Measurements from ENCODE around the gene CLCN7. TPM values are rescaled to one million over a fixed set of nuclear protein-coding genes. Genes with fewer than 3 reads are reported as not detected.

The CLCN7 gene
- total and polyA plus RNA-seq, 2 experiments from 2014 or later, result 17.4 to 53.8 TPM

- Histone ChIP-seq H3K36me3 (ENCODE audit: insufficient read depth) (no peaks in the 10 kb centered on the region), H3K4me2 (no peak overlapping the region), H3K9me2 (ENCODE audit: insufficient read depth) (no peaks in the 10 kb centered on the region), H2AFZ (no peak overlapping the region), H4K20me1 (replicated peaks; ENCODE audit: insufficient read depth) (no peaks in the 10 kb centered on the region), H3K4me3 (no peak overlapping the region), H3F3A (replicated peaks; ENCODE audit: low read depth) (no peaks in the 10 kb centered on the region), H3K27ac (ENCODE audit: low read depth) (no peak overlapping the region), H3K79me2 (replicated peaks; ENCODE audit: insufficient read depth) (no peaks in the 10 kb centered on the region), H3K4me1 (ENCODE audit: insufficient read depth) (no peaks in the 10 kb centered on the region), H3K27me3 (ENCODE audit: insufficient read depth) (no peaks in the 10 kb centered on the region)
- Mint-ChIP-seq H3K27ac (no peak overlapping the region), H3K9me3 (no peaks in the 10 kb centered on the region), H3K4me3 (no peak overlapping the region), H3K27me3 (ENCODE audit: insufficient read depth, low read depth, poor library complexity) (peaks cover 2% of the 10 kb centered on the region), H3K36me3 (ENCODE audit: low read depth) (peaks cover 12% of the 10 kb centered on the region; the same call in 2 of the 3 replicates), H3K4me1 (no peaks in the 10 kb centered on the region; the same call in 2 of the 3 replicates)
- DNase-seq (ENCODE audit: low spot score), result no peak
- ATAC-seq, result no peak
- TF ChIP-seq, protein P1, sequence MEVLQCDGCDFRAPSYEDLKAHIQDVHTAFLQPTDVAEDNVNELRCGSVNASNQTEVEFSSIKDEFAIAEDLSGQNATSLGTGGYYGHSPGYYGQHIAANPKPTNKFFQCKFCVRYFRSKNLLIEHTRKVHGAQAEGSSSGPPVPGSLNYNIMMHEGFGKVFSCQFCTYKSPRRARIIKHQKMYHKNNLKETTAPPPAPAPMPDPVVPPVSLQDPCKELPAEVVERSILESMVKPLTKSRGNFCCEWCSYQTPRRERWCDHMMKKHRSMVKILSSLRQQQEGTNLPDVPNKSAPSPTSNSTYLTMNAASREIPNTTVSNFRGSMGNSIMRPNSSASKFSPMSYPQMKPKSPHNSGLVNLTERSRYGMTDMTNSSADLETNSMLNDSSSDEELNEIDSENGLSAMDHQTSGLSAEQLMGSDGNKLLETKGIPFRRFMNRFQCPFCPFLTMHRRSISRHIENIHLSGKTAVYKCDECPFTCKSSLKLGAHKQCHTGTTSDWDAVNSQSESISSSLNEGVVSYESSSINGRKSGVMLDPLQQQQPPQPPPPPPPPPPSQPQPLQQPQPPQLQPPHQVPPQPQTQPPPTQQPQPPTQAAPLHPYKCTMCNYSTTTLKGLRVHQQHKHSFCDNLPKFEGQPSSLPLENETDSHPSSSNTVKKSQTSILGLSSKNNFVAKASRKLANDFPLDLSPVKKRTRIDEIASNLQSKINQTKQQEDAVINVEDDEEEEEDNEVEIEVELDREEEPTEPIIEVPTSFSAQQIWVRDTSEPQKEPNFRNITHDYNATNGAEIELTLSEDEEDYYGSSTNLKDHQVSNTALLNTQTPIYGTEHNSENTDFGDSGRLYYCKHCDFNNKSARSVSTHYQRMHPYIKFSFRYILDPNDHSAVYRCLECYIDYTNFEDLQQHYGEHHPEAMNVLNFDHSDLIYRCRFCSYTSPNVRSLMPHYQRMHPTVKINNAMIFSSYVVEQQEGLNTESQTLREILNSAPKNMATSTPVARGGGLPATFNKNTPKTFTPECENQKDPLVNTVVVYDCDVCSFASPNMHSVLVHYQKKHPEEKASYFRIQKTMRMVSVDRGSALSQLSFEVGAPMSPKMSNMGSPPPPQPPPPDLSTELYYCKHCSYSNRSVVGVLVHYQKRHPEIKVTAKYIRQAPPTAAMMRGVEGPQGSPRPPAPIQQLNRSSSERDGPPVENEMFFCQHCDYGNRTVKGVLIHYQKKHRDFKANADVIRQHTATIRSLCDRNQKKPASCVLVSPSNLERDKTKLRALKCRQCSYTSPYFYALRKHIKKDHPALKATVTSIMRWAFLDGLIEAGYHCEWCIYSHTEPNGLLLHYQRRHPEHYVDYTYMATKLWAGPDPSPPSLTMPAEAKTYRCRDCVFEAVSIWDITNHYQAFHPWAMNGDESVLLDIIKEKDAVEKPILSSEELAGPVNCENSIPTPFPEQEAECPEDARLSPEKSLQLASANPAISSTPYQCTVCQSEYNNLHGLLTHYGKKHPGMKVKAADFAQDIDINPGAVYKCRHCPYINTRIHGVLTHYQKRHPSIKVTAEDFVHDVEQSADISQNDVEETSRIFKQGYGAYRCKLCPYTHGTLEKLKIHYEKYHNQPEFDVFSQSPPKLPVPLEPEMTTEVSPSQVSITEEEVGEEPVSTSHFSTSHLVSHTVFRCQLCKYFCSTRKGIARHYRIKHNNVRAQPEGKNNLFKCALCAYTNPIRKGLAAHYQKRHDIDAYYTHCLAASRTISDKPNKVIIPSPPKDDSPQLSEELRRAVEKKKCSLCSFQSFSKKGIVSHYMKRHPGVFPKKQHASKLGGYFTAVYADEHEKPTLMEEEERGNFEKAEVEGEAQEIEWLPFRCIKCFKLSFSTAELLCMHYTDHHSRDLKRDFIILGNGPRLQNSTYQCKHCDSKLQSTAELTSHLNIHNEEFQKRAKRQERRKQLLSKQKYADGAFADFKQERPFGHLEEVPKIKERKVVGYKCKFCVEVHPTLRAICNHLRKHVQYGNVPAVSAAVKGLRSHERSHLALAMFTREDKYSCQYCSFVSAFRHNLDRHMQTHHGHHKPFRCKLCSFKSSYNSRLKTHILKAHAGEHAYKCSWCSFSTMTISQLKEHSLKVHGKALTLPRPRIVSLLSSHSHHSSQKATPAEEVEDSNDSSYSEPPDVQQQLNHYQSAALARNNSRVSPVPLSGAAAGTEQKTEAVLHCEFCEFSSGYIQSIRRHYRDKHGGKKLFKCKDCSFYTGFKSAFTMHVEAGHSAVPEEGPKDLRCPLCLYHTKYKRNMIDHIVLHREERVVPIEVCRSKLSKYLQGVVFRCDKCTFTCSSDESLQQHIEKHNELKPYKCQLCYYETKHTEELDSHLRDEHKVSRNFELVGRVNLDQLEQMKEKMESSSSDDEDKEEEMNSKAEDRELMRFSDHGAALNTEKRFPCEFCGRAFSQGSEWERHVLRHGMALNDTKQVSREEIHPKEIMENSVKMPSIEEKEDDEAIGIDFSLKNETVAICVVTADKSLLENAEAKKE (CRISPR knock-in tag; IDR thresholded peaks at IDR 0.05), result no peak
- TF ChIP-seq, protein P2, sequence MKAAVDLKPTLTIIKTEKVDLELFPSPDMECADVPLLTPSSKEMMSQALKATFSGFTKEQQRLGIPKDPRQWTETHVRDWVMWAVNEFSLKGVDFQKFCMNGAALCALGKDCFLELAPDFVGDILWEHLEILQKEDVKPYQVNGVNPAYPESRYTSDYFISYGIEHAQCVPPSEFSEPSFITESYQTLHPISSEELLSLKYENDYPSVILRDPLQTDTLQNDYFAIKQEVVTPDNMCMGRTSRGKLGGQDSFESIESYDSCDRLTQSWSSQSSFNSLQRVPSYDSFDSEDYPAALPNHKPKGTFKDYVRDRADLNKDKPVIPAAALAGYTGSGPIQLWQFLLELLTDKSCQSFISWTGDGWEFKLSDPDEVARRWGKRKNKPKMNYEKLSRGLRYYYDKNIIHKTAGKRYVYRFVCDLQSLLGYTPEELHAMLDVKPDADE (IDR thresholded peaks at IDR 0.05), result no peak
- TF ChIP-seq CREB1 (CRISPR knock-in tag; IDR thresholded peaks at IDR 0.05; ENCODE audit: low read depth), result no peak
- no peak for TF ChIP-seq POLR2AphosphoS5 (IDR thresholded peaks at IDR 0.05; ENCODE audit: low read depth)
- TF ChIP-seq ZNF114 (CRISPR knock-in tag; IDR thresholded peaks at IDR 0.05), result no peak
- TF ChIP-seq JUNB (IDR thresholded peaks at IDR 0.05; ENCODE audit: unreplicated experiment), result no peak
- TF ChIP-seq CTCF (conservative IDR thresholded peaks at IDR 0.05; ENCODE audit: low read depth in 2 of 2), result no peak
- TF ChIP-seq, protein P3, sequence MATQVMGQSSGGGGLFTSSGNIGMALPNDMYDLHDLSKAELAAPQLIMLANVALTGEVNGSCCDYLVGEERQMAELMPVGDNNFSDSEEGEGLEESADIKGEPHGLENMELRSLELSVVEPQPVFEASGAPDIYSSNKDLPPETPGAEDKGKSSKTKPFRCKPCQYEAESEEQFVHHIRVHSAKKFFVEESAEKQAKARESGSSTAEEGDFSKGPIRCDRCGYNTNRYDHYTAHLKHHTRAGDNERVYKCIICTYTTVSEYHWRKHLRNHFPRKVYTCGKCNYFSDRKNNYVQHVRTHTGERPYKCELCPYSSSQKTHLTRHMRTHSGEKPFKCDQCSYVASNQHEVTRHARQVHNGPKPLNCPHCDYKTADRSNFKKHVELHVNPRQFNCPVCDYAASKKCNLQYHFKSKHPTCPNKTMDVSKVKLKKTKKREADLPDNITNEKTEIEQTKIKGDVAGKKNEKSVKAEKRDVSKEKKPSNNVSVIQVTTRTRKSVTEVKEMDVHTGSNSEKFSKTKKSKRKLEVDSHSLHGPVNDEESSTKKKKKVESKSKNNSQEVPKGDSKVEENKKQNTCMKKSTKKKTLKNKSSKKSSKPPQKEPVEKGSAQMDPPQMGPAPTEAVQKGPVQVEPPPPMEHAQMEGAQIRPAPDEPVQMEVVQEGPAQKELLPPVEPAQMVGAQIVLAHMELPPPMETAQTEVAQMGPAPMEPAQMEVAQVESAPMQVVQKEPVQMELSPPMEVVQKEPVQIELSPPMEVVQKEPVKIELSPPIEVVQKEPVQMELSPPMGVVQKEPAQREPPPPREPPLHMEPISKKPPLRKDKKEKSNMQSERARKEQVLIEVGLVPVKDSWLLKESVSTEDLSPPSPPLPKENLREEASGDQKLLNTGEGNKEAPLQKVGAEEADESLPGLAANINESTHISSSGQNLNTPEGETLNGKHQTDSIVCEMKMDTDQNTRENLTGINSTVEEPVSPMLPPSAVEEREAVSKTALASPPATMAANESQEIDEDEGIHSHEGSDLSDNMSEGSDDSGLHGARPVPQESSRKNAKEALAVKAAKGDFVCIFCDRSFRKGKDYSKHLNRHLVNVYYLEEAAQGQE (IDR thresholded peaks at IDR 0.05; ENCODE audit: unreplicated experiment), result no peak
- TF ChIP-seq EZH2phosphoT487 (IDR thresholded peaks at IDR 0.05; ENCODE audit: unreplicated experiment), result no peak
- no peak for TF ChIP-seq ZNF331 (CRISPR knock-in tag; IDR thresholded peaks at IDR 0.05; ENCODE audit: low read depth)
- no peak for TF ChIP-seq EZH2 (IDR thresholded peaks at IDR 0.05; ENCODE audit: low read depth, unreplicated experiment)
- TF ChIP-seq NANOG (IDR thresholded peaks at IDR 0.05; ENCODE audit: borderline replicate concordance), result no peak
- no peak for TF ChIP-seq STAT1 (IDR thresholded peaks at IDR 0.05; ENCODE audit: unreplicated experiment)
Observed at GRCh38 chr16:1455190-1456171, 19.3 kb downstream of the CLCN7 start.

Data from GM23338 (cell line).